Activated gamma-delta T cell (primary cell): ENCODE data around the gene OR5AN1.
"Not testable (repeated sequence)": the region's sequence is repeated elsewhere in the genome, so short reads cannot be mapped to it uniquely, and the experiment has no call there.

Source experiments
- DNase-seq: peaks from one replicate; lab custom pipeline; 2025; lab: John Stamatoyannopoulos, UW
- total RNA-seq, 2 donors: gene quantifications; one replicate each; lab custom pipeline; 2026; lab: John Stamatoyannopoulos, UW

Gene OR5AN1
- total RNA-seq, result 0 to 0.05 reads per million in 2 donors

GRCh38 chr11:59358595-59358994 lies at the start of gene OR5AN1:
Gene OR5AN1 (plus strand): TSS chr11:59358895. CDS start chr11:59364459, 5,564 bp downstream.
- no peak for DNase-seq

DNA sequence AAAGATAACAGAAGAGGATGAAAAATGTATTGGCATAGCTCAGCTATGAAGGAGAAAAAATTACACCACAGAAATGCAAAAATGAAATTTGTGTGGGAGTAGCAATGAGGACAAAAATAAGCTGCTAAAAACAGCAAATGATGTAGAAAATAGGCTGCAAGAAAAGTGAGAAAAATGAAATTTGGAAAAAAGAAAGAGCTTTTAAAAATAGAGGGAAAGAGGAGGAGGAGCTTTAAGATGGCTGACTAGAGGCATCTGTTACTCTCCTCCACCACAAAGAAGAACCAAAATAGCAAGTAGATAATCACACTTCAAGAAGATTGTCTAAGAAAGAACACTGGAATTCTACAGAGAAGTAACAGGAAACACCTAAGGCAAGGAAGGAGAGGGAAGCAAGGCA lies 23.7 kb upstream of the OR5AN1 start:
- no peak for DNase-seq

DNA sequence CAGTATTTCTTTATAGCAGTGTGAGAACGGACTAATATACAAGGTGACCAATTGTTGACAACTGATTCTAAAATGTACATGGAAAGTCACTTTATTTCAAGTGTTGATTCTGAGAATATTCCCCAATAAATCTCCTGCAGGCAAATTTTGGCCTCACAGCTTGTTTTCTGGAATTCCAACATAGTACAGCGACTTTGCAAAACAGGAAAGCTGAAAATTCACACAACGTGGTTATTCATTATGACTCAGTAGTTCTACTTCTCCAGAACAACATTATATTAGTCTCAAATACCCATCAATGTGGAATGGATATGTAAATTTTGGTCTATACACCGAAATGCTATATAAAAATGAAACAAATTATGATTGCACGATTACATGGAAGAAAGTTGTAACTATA lies 22.5 kb upstream of the OR5AN1 start:
- DNase-seq, result no peak

DNA sequence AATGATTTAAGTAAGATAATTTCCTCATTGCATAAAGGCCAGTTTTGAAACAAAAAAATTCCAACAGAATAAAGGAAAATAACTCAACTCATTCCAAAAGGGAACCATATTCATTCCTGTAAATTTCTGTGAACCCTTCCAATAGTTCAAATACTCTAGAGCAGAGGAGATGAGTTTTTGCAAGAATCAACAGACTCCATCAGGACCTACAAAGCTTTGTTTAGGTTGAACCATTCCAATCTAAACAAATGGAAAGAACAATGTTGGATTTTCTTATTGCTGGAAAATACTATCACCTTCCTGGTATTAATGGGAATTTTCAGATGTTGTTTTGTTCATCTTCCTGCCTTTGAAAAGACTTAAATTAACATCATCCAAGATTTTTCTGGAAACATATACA lies 21.8 kb upstream of the OR5AN1 start:
- no peak for DNase-seq

DNA sequence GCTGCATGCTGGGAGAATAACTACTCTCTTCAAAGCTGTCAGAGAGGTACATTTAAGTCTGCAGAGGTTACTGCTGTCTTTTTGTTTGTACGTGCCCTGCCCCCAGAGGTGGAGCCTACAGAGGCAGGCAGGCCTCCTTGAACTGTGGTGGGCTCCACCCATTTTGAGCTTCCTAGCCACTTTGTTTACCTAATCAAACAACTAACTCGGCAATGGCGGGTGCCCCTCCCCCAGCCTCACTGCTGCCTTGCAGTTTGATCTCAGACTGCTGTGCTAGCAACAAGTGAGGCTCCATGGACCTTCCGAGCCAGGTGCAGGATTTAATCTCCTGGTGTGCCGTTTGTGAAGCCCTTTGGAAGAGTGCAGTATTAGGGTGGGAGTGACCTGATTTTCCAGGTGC lies 9.0 kb upstream of the OR5AN1 start:
- DNase-seq, result not testable (repeated sequence)

- no peak for DNase-seq
Measured at GRCh38 chr11:59355226-59355625, 3.5 kb upstream of the OR5AN1 start.

DNA sequence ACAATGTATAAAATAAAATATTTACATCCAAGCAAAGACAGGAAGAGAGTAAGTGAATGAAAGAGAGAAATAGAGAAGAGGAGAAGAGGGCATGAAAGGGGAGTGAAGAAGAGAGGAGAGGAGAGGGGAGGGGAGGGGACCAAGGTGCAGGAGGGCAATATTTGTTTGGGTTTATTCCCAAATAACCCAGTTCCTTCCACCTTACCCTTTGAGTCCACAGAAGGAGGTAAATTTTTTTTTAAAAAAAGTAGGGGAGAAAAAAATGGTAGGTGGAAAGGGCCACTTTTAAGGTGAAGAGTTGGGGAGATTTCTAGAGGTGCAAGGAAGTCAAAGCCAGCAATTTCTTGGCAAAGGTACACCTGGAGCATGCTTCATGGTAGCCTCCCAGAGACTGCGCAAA lies 2.1 kb upstream of the OR5AN1 start:
- no peak for DNase-seq

DNA sequence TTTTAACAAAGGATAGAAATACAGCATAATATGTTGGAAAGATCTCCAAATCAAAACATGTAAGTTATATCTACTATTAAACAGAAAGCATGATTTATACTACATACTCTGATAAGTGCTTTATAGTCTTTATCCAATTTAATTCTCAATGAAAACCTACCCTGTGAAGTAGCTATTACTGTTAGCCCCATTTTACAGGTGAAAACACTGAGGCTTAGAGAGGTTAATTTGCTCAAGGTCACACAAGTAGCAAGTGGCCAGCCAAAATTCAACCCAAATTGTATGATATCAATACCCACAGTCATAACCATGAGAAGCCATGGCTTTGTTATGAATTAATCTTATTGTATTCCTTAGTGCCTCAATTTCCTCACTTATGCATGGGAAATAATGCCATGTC lies 675 bp upstream of the OR5AN1 start:
- DNase-seq, result no peak

DNA sequence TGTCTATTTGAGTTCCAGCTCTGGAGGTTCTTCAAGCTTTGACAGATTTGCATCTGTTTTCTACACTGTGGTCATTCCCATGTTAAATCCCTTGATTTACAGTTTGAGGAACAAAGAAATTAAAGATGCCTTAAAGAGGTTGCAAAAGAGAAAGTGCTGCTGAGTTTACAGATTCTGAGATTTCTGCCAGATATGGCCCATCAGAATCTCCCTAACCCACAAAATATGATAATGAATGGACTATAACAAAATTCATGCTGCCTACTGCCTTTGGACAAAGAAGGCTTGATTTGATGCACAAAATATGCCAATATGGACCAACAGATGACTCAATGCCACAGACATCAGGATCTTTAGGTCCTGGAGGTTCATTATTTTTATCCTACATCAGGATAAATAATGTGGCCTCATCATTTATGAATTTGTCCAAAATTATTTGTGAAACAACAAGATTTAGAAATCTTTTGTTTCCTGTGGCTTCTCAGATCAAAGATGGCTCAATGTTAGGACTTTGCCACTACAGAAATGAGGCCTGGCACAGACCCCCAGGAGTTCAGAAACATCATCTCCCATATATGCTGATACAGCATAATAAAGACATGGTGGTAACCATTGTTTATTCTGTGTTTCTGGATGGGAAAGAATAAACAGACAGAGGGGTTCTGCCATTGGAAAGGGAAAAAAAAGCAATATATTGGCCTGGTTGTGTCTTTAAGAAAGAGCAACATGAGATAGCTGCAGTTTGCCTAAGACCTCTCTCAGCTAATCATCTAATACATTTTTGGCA lies 6.7 kb downstream of the OR5AN1 start:
- DNase-seq, result no peak

DNA sequence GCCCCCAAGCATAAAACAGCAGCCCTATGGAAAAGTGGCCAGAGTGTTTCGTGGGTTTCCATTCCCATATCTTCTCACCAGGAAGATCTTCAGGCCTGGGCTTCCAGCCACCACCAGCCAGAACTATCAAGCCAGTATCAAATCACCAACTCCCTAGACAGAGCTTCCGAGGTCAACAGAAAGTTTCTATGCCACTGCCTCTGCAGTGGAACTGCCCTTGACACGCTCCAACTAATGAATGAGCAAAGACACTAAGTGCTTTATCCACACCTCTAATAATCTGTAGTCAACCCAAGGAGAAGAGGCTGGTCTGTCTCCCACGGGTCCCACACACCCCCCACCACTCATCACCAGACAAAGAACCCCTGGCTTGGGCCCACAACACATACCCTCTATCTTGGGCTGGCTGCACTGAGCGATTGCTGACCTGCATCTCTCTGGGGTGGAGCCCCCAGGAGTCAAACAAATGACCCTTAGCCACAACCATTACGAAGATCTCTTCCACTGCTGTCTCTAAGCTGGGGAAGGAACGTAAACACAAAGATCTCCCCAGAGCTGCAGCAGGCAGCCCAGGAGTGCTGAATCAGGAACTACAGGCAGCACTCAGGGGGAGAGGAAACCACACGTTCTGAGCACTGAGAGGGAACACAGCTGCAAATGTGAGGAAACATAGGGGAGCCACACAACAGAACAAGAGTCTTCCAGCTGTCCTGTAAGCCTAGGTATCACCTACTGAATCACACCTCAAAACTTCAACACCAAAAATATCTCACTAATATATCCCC lies 9.7 kb downstream of the OR5AN1 start:
- no peak for DNase-seq

DNA sequence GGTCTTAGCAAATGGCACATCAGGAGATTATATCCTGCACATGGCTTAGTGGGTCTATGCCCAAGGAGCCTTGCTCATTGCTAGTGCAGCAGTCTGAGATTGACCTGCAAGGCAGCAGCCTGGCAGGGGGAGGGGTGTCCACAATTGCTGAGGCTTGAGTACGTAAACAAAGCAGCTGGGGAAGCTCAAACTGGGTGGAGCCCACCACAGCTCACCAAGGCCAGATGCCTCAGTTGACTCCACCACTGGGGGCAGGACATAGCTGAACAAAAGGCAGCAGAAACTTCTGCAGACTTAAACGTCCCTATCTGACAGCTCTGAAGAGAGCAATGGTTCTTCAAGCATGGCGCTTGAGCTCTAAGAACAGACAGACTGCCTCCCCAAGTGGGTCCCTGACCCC lies 13.6 kb downstream of the OR5AN1 start:
- not testable (repeated sequence) for DNase-seq

DNA sequence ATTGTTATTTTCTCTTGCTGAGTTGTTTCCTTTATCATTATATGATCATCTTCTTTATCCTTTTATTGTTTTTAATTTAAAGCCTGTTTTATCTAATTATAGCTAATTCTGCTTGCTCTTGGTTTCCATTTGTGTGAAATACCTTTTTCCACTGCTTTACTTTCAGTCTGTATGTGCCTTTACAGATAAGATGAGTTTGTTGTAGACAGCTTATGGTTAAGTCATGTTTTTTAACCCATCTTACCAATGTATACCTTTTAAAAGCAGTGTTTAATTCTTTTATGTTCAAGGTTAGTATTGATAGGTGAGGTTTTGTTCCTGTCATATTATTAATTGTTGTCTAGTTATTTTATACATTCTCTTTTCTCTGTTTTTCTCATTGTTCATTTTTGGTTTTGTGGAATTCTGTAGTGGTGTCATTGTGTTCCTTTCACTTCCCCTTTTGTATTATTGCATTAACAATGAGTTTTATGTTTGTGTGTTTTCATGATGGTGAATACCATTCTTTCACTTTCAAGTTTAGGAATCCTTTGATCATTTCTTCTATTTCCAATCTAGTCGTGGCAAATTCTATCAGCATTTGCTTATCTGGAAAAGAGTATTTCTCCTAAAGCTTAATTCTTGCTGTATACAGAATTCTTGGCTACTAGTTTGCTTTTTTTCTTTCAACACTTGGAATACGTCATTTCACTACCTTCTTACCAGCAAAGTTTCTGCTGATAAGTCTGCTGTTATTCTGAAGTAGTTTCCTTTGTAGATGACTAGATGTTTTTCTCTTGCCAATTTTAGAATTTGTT lies 21.8 kb downstream of the OR5AN1 start:
- DNase-seq, result no peak

DNA sequence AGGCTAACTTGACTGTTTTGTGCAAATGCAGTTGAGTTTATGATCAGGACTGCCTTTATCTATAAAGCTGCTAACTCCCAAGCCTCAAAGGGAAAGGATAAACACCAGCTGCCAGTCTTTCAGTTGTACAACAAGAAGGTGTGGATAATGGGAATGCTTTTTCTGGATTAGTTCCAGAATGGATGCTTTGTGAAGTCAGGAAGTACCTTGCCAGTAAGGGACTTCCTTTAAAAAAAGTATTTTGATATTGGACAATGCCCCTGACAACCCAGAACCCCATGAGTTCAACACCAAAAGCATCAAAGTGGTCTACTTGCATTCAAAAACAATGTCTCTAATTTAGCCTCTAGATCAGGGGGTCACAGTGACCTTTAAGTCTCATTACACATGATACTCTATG lies 35.5 kb downstream of the OR5AN1 start:
- no peak for DNase-seq

DNA sequence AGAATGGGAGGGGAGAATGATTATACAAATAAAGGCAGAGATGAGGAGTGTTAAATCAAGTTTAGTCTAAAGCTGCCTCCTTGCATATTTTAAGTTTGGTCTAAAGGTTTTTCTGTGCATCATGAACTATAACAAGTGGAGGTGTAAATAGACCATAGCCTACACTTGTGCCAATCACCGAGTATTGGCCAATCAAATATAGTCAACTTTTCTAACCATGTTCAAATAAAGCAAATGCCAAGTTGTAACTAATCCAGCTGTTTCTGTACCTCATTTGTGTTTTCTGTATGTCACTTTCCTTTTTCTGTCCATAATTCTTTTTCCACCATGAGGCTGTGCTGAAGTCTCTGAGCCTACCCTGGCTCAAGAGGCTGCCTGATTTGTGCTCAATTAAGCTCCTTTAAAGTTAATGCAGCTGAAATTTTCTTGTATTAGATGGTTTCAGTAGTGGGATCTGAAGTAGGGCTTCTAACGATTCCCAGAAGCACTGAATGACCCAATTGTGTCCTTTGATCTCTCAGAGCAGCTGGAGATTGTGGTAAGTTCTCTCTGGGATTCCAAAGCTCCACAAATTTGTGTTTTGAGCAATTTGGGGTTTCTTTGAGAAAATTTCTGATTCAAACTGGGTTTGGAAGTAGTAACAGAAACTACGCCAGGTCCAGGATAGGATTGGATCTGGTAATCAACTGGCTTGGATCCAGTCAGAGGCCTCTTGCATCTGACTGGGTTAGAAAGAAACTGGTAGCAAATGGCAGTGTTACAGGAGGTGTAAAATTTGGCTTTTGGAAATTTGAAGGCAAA lies 42.0 kb downstream of the OR5AN1 start:
- DNase-seq, result no peak

GRCh38 chr11:59401262-59401552 lies 42.5 kb downstream of the OR5AN1 start:
- no peak for DNase-seq

DNA sequence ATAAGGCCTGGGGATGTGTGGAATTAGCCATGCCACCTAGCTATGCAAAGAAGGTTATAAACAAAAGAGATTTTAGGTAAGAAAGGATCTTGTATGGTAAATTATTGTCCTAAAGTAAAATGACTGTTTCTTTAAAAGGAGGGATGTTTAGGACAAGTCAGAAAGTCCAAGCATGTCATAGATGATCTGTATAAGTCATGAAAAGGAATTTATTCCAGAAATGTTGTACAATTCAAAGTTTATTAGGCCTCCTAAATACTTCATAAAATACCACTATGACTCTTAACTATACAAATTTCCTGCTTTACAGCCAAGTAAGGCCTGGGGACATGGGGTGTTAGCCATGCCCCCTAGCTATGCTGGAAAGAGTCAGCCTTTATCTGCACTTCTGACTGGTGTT lies 44.9 kb downstream of the OR5AN1 start:
- no peak for DNase-seq

DNA sequence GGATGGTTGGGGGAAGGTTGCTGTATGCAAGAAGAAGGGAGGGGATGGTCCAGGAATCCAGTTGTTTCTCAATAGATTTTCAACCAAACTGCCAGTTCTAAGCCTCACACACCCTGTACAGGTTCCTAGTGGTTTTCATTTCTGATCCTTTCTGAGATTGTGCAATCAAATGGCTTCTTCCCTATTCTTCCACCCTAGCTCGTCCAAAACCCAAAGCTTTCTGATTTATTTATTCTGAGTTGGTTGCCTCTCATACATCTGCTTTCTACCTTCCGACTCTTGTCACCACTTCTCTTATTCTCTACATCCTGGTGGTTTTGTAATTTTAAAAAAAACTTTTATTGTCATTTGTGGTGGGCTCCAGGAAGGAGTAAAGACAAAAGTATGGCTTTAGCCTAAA lies 55.0 kb downstream of the OR5AN1 start:
- no peak for DNase-seq

GRCh38 chr11:59415111-59415510 lies 56.4 kb downstream of the OR5AN1 start:
- no peak for DNase-seq

DNA sequence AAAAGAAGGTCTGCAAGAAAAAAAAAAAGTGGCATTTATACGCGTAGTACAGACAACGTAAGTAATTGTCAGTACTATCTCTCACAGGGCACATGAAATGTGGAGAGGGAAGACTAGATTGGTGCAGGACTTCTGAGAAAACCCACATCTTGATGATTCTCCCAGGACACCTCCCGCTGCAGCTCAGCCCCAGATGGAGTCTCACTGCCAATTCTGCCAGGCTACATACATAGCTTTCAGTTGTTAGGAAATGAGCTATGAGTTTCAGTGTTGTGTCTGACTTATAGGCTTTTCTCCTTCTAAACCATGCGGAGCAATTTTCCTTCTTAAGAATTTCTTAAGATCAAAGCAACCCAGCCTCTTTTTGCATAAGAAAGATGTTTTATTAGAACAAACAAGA lies 57.9 kb downstream of the OR5AN1 start:
- DNase-seq, result no peak

DNA sequence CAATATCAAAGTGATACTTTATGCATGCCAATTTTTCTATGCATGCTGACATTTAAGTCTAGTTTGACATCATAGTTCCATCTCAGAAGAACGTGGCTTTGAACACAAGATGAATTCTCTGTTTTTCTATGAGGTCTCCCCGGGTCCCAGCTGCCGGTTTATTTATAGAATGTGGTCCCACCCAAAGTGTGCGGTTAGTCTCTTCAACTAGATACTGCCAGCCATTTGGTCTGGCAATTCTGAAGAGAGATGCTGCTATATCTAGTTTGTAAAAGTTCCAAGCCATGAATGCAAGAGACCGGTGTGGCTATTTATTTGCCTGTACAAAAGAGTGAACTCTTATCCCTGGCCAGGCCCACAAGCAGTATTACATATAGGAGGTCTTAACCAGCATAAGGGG lies 58.3 kb downstream of the OR5AN1 start:
- no peak for DNase-seq

- no peak for DNase-seq
Measured at GRCh38 chr11:59418156-59418555, 59.5 kb downstream of the OR5AN1 start.
